GM13977 (cell line): ENCODE results near the gene CDH23.

Experiments
- DNase-seq: peaks from one replicate; pipeline ENCODE4 v3.0.0; 2012; ENCODE audit warnings: low spot score
- CTCF ChIP-seq: IDR thresholded peaks from 2 replicates; pipeline ENCODE4 v1.5.1; 2012; ENCODE audit warnings: mild to moderate bottlenecking, control low read depth; ENCODE audit not compliant: insufficient read depth; ENCODE audit errors: extremely low read depth, missing control alignments
- in situ Hi-C: fragments of 300-500 bp; cut with MboI; formaldehyde crosslinking; loops from one replicate; pipeline ENCODE4 v1.12.0; 2022; ENCODE audit warnings: low sequenced_read_pairs, low pct_unique_long_range_greater_than_20kb, mixed read lengths, inconsistent platforms; ENCODE audit not compliant: unreplicated experiment

Gene CDH23

DNA sequence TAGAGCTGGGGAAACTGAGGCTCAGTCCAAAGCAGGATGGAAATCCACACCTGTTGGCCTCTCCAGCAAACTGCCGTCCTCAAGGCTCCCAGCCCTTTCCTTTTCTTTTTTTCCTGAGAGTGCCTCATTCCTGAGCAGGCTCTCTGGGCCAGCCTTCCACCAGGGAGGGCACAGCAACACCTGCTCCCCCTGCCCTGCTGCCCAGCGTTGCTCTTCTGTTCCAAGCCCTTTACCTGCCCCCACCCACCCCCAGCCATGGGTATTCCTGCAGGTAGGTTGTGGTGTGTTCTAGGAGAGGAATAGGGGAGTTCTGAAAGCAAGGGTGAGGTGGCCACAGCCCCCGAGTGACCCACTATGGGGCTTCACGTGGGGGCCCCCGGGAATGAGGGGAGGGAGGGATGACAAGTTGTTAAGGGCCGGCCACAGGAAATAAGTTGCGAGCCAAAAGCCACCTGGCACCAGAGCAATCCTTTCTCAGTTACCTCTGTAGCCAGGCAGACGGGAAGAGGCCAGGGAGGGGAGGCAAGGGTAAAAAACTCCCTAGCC, 357.3 kb downstream of the CDH23 start:
- in situ Hi-C loops = no loop called here
- TF ChIP-seq CTCF = no peak
- no peak for DNase-seq

DNA sequence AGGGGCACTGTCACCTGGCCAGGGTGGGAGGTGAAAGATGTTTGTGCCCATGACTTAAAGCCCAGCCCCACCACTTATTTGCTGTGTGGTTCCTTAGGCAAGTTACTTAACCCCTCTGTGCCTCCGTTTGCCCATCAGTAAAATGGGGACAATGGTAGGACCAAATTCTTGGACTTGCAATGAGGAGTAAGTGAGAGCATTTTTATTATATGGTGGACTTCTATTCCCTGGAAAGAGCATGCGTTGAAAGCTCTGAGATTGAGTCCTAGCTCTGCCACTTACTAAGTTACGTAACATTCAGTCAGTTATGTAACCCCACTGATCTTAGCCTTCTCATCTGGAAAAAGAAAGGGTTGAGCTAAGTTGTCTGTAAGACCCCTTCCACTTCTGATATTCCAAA, 357.8 kb downstream of the CDH23 start:
- DNase-seq = no peak
- in situ Hi-C loops = no loop called here
- no peak for TF ChIP-seq CTCF

DNA sequence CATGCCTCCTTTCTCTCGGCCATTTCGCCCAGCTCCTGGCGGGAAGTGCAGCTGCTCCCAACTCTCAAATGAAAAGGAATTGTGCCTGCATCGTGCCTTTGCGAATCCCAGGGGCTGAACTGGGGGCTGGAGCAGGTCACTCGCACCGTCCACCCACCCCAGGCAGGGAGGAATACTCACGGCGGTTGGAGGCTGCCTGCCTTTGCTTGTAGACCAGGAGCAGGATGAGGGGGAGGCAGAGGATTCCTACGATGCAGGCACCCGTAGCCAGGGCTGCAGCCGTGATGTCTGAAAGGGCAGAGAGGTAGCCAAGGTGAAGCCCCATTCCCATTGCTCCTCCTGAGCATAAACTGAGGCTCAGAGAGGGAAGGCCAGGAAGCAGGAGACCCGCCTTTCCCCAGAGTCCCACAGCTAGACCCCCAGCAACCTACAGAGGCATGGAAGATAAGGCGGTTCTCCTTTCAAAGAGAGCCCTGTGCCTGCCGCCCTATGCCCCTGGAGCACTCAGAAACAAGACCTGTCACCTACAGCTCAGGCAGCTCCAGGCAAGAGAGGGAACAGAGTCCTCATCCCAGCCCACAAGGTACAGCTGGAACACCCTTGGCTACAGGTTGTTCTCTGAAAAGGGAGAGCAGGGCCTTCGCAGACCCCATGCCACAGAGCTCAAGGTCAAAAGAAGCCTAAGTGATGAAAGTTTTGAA, 358.6 kb downstream of the CDH23 start:
- DNase-seq = no peak
- TF ChIP-seq CTCF = no peak
- in situ Hi-C loops = no loop called here

DNA sequence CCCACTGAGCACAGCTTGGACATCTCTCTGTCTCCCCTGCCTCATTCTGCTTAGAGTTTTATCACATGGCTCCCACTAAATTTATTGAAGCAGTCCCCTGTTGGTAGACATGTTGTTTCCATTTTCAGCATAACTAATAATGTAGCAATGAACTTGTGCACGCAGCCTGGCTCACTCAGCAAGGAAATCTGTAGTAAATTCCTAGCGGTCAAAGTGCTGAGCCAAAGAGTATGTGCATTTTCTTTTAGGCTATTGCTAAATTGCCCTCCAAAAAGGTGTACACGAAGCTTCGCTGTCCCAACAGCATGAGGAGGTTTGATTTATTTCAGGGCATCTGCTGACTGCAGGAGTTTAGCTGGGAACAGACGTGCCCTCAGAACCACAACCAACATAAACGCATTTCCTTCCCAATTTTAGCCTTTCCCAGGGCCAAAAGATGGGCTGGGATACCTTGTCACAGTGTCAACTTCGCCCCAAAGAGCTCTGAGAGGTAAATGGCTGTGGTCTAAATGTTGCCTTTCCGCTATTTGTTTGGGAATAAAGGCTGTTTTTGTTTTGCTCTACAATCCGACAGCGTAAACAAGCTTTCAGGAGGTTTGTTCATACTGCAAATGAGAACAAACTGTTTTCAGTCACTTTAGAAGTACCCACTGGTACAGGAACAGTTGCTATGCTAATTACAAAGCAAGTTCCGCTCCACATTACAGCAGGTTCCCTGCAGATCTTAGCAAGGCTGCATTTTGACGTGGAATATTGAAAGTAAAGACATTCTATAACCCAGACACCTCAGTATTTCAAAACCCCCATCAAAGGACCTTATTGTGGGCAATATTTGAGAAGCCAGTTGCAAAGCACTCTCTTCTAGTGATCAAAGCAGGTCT, 359.8 kb downstream of the CDH23 start:
- TF ChIP-seq CTCF = no peak
- no peak for DNase-seq
- in situ Hi-C loops = no loop called here

DNA sequence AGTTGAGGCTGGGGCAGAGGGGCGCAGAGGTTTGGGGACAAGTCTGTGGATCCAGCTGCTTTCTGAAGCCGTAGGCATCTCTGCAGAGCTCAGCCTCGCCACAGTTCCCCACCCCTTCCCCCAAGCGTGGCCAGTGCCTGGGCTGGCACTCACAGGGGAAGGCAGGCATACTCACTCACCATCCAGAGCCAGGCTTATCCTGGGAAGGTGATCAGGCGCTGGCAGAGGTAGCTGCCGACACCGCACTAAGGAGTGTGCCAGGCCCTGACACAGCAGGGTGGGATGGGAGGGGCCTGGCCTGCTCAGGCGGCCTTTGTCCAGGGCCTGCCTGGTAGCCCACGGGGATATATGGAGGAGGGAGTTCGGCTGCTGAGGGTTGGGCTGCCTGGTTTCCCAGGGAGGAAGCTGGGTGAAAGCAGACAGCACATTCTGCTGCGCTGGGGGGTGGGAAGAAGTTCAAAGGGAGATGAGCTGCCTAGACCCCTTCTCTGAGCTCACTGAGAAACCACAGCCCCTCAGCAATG, 360.7 kb downstream of the CDH23 start:
- no peak for DNase-seq
- in situ Hi-C loops = no loop called here
- no peak for TF ChIP-seq CTCF

GRCh38 chr10:71761105-71761511, 364.4 kb downstream of the CDH23 start:
- in situ Hi-C loops = no loop called here
- no peak for TF ChIP-seq CTCF
- DNase-seq = no peak
